LNCAP (cell line): Measurements from ENCODE around the gene BZW1.

ENCODE experiments used
- CTCF ChIP-seq: fragments of 450-650 bp; IDR thresholded peaks from 2 replicates; pipeline ENCODE4 v1.5.1; 2017; ENCODE audit warnings: mild to moderate bottlenecking

The BZW1 gene

GRCh38 chr2:200772620-200773019 lies 39.1 kb upstream of the BZW1 start:
- TF ChIP-seq CTCF: no peak

GRCh38 chr2:200773083-200773482 lies 38.6 kb upstream of the BZW1 start:
- TF ChIP-seq CTCF: no peak

GRCh38 chr2:200774920-200775319 lies 36.8 kb upstream of the BZW1 start:
- no peak for TF ChIP-seq CTCF

GRCh38 chr2:200777275-200777674 lies 34.4 kb upstream of the BZW1 start:
- TF ChIP-seq CTCF: no peak

- TF ChIP-seq CTCF: no peak
Observed at GRCh38 chr2:200778038-200778437, 33.7 kb upstream of the BZW1 start.

GRCh38 chr2:200779214-200779613 lies 32.5 kb upstream of the BZW1 start:
- no peak for TF ChIP-seq CTCF

- TF ChIP-seq CTCF: no peak
Observed at GRCh38 chr2:200781616-200782015, 30.1 kb upstream of the BZW1 start.

- TF ChIP-seq CTCF: no peak
Observed at GRCh38 chr2:200782251-200782650, 29.5 kb upstream of the BZW1 start.
